RWPE1 (cell line): ENCODE measurements around the gene LIG4.

ENCODE experiments used
- CTCF ChIA-PET: fragments of 350-600 bp; sonication (Branson Sonifier 250); formaldehyde crosslinking; extraction: SDS; loops from one replicate; lab custom pipeline; 2021; lab: Yijun Ruan, JAX
- POLR2A ChIA-PET: fragments of 400-600 bp; formaldehyde crosslinking; extraction: SDS; loops from one replicate; lab custom pipeline; 2020; ENCODE audit warnings: antibody characterized with exemption; ENCODE audit not compliant: low non-redundant PET; lab: Yijun Ruan, JAX
- DNase-seq: peaks from one replicate; pipeline ENCODE4 v3.0.0; 2012; ENCODE audit warnings: low spot score
- H3K27ac ChIP-seq: fragments of 450-650 bp; 2 replicates; pipeline ENCODE4 v1.5.1; 2017
- CTCF ChIP-seq: fragments of 450-650 bp; conservative IDR thresholded peaks from 2 replicates; pipeline ENCODE4 v1.5.1; 2017; ENCODE audit warnings: low read depth, mild to moderate bottlenecking

LIG4 gene

GRCh38 chr13:108214441-108215271, 680 bp downstream of the LIG4 start:
- no peak for TF ChIP-seq CTCF
- ChIA-PET POLR2A (no interaction called here), CTCF (no interaction called here)
- DNase-seq = peak; percentile 13
- peak overlapping the region; percentile 37; the same call in 1 of the 2 replicates for H3K27ac ChIP-seq

GRCh38 chr13:108213946-108214345, 1.4 kb downstream of the LIG4 start:
- H3K27ac ChIP-seq = no peak overlapping the region
- TF ChIP-seq CTCF = no peak
- DNase-seq = peak; percentile 30
- POLR2A ChIA-PET = no interaction called here
- CTCF ChIA-PET = no interaction called here

- no peak for TF ChIP-seq CTCF
- DNase-seq = no peak
- POLR2A ChIA-PET = no interaction called here
- no peak overlapping the region for H3K27ac ChIP-seq
- CTCF ChIA-PET = interaction anchor here (0.6 kb wide), 1 partner anchor 974 kb away, joined by 3 read pairs; no protein-coding TSS in a partner anchor
Measured at GRCh38 chr13:108212886-108213285, 2.5 kb downstream of the LIG4 start.

GRCh38 chr13:108210551-108210950, 4.8 kb downstream of the LIG4 start:
- TF ChIP-seq CTCF = no peak
- CTCF ChIA-PET = no interaction called here
- no peak overlapping the region for H3K27ac ChIP-seq
- DNase-seq = no peak
- POLR2A ChIA-PET = no interaction called here

- CTCF ChIA-PET = no interaction called here
- peak; percentile 43 for DNase-seq
- no peak for TF ChIP-seq CTCF
- POLR2A ChIA-PET = no interaction called here
- no peak overlapping the region for H3K27ac ChIP-seq
Measured at GRCh38 chr13:108200781-108201398, 14.4 kb downstream of the LIG4 start.

- TF ChIP-seq CTCF = no peak
- CTCF ChIA-PET = no interaction called here
- no peak for DNase-seq
- no peak overlapping the region for H3K27ac ChIP-seq
- POLR2A ChIA-PET = no interaction called here
Measured at GRCh38 chr13:108195861-108196260, 19.5 kb downstream of the LIG4 start.
